Measurements from ENCODE around the gene SLC7A6.
"Not testable (repeated sequence)": the region's sequence is repeated elsewhere in the genome, so short reads cannot be mapped to it uniquely, and the experiment has no call there.

The SLC7A6 gene

GRCh38 chr16:68285683-68286082 is 21.4 kb downstream of the SLC7A6 start:
- no peak for DNase-seq

GRCh38 chr16:68286153-68287074 is 22.1 kb downstream of the SLC7A6 start:
- no peak for DNase-seq

- no peak for DNase-seq
These were observed 23.2 kb downstream of the SLC7A6 start for GRCh38 chr16:68287276-68288251.

GRCh38 chr16:68288252-68288650 is 23.9 kb downstream of the SLC7A6 start:
- no peak for DNase-seq

GRCh38 chr16:68288796-68289195 is 24.5 kb downstream of the SLC7A6 start:
- not testable (repeated sequence) for DNase-seq

- no peak for DNase-seq
These were observed 24.9 kb downstream of the SLC7A6 start for GRCh38 chr16:68289202-68289601.

- no peak for DNase-seq
These were observed 25.4 kb downstream of the SLC7A6 start for GRCh38 chr16:68289621-68290329.

- no peak for DNase-seq
These were observed 26.1 kb downstream of the SLC7A6 start for GRCh38 chr16:68290450-68290849.

GRCh38 chr16:68291227-68291626 is 26.9 kb downstream of the SLC7A6 start:
- DNase-seq: no peak

GRCh38 chr16:68292425-68292824 is 28.1 kb downstream of the SLC7A6 start:
- no peak for DNase-seq

GRCh38 chr16:68296291-68296690 is 32.0 kb downstream of the SLC7A6 start:
- no peak for DNase-seq

GRCh38 chr16:68296693-68297092 is 32.4 kb downstream of the SLC7A6 start:
- DNase-seq: no peak

GRCh38 chr16:68297908-68298307 is 33.6 kb downstream of the SLC7A6 start:
- peak in 1 of 2 experiments; percentile 39 for DNase-seq

- DNase-seq: no peak
These were observed 34.0 kb downstream of the SLC7A6 start for GRCh38 chr16:68298312-68298711.

GRCh38 chr16:68298907-68299561 is 34.7 kb downstream of the SLC7A6 start:
- peak; percentile 85 to 88 for DNase-seq

- DNase-seq: no peak
These were observed 35.5 kb downstream of the SLC7A6 start for GRCh38 chr16:68299571-68300453.

GRCh38 chr16:68300734-68301459 is 36.6 kb downstream of the SLC7A6 start:
- no peak for DNase-seq

GRCh38 chr16:68306633-68307032 is 42.3 kb downstream of the SLC7A6 start:
- DNase-seq: no peak

GRCh38 chr16:68309799-68310198 is 45.5 kb downstream of the SLC7A6 start:
- no peak for DNase-seq

- DNase-seq: no peak
These were observed 46.1 kb downstream of the SLC7A6 start for GRCh38 chr16:68310437-68310773.
